Sigmoid colon (tissue), 7 donors: ENCODE data around the gene TEAD4. TPM values are rescaled to one million over a fixed set of nuclear protein-coding genes. Genes with fewer than 3 reads are reported as not detected.

ENCODE experiments used
- DNase-seq: peaks from one replicate; pipeline ENCODE4 v3.0.0-alpha.2; 2019
- H3K27ac ChIP-seq, 4 donors: fragments of 200-600 bp; sonication (generic); one replicate each; pipeline ENCODE4 v1.5.1; 2016 to 2019; ENCODE audit warnings: mild to moderate bottlenecking in 1 of 4
- H3K27me3 ChIP-seq, 3 donors: fragments of 200-600 bp; sonication (generic); one replicate each; pipeline ENCODE4 v1.5.1; 2019; ENCODE audit warnings: mild to moderate bottlenecking in 1 of 3
- H3K36me3 ChIP-seq, 4 donors: fragments of 200-600 bp; sonication (generic); one replicate each; pipeline ENCODE4 v1.5.1; 2016 to 2019
- H3K4me1 ChIP-seq, 4 donors: fragments of 200-600 bp; sonication (generic); one replicate each; pipeline ENCODE4 v1.5.1; 2017 to 2019
- H3K4me3 ChIP-seq, 4 donors: fragments of 200-600 bp; sonication (generic); one replicate each; pipeline ENCODE4 v1.5.1; 2017 to 2019; ENCODE audit warnings: mild to moderate bottlenecking in 2 of 4, moderate library complexity in 1 of 4
- H3K9me3 ChIP-seq, 4 donors: fragments of 200-600 bp in 3 of 4; sonication (generic) in 3 of 4; one replicate each; pipeline versions ENCODE4 v1.5.1 to v1.6.1; 2013 to 2019
- CTCF ChIP-seq, 4 experiments: fragments of 450-650 bp in 3 of 4; fragments of 200-600 bp in 1 of 4; IDR thresholded peaks; one replicate each; pipeline ENCODE4 v1.5.1; 2016 to 2019; ENCODE audit warnings: antibody characterized with exemption in 4 of 4, mild to moderate bottlenecking in 3 of 4, moderate library complexity in 2 of 4
- EP300 ChIP-seq, 4 donors: sonication (generic); formaldehyde crosslinking; IDR thresholded peaks; one replicate each; pipeline ENCODE4 v1.6.1; 2017; ENCODE audit warnings: antibody characterized with exemption in 4 of 4
- POLR2A ChIP-seq, 2 donors: fragments of 450-650 bp; IDR thresholded peaks; one replicate each; pipeline ENCODE4 v1.6.1; 2016; ENCODE audit warnings: antibody characterized with exemption in 2 of 2, mild to moderate bottlenecking in 2 of 2, moderate library complexity in 2 of 2
- POLR2AphosphoS5 ChIP-seq, 4 donors: sonication (generic); formaldehyde crosslinking; IDR thresholded peaks; one replicate each; pipeline ENCODE4 v1.6.1; 2017; ENCODE audit warnings: antibody characterized with exemption in 4 of 4
- WGBS, 2 donors: extraction: QIAGEN DNeasy Blood & Tissue Kit; methylation state at CpG; one replicate each; pipeline ENCODE4 v1.1.7; 2013; 5-methylcytosine and 5-hydroxymethylcytosine counted together
- intact Hi-C: fragments of 100-400 bp; cut with DNase I; formaldehyde crosslinking; loops from one replicate; pipeline ENCODE4 v1.15.1; 2023
- polyA plus RNA-seq, 3 donors: library from polyadenylated mRNA; stranded (reverse); fragments of 200-250 nt; gene quantifications; one replicate each; pipeline ENCODE4 v1.2.3, GENCODE V29; 2013
- total RNA-seq, 4 donors: library from RNA; depleted of rRNA; stranded (reverse); fragments of >200 nt; gene quantifications; one replicate each; pipeline ENCODE4 v1.1.0, GENCODE V29; 2016
- donor health status: healthy with polysubstance abuse.
- donor health status: Bipolar disorder and iron deficiency.
- donor health status: healthy.

TEAD4 gene
- total and polyA plus RNA-seq, 7 donors: 1.6 to 31.2 (median 3.8) TPM

- intact Hi-C loops: no loop called here
These were observed 90.5 kb downstream of the TEAD4 start for GRCh38 chr12:3049611-3050249.

GRCh38 chr12:3054374-3054773 lies 95.2 kb downstream of the TEAD4 start:
- intact Hi-C loops: no loop called here
- peaks cover 0 to 23% (median 18%) of the 10 kb centered on the region in 4 donors for H3K4me1 ChIP-seq
- 78 to 84% methylated on average over 7 of the region's 7 CpGs for WGBS, 2 donors
- H3K4me3 ChIP-seq: no peak overlapping the region
- TF ChIP-seq POLR2A (IDR thresholded peaks at IDR 0.05) (no peak), POLR2AphosphoS5 (IDR thresholded peaks at IDR 0.05) (no peak), EP300 (IDR thresholded peaks at IDR 0.05) (no peak), CTCF (IDR thresholded peaks at IDR 0.05) (no peak)
- DNase-seq: no peak
- no peaks in the 10 kb centered on the region for H3K9me3 ChIP-seq
- H3K27ac ChIP-seq: peak overlapping the region in 2 of 4 donors; percentile 76 to 78
- no peaks in the 10 kb centered on the region for H3K27me3 ChIP-seq
- H3K36me3 ChIP-seq: no peaks in the 10 kb centered on the region

More at GRCh38 chr12:3049611-3050249, 90.5 kb downstream of the TEAD4 start:
- Histone ChIP-seq H3K9me3 (no peaks in the 10 kb centered on the region), H3K36me3 (no peaks in the 10 kb centered on the region), H3K27me3 (no peaks in the 10 kb centered on the region), H3K4me1 (peaks cover 0 to 4% (median 2%) of the 10 kb centered on the region in 4 donors), H3K4me3 (no peak overlapping the region), H3K27ac (no peak overlapping the region)
- TF ChIP-seq POLR2A (IDR thresholded peaks at IDR 0.05) (no peak), POLR2AphosphoS5 (IDR thresholded peaks at IDR 0.05) (peak in 2 of 4 donors; percentile 9 to 18)
- no peak for DNase-seq
- 36 to 41% methylated on average over 11 of the region's 11 CpGs for WGBS, 2 donors

GRCh38 chr12:3055026-3055703 lies 96.0 kb downstream of the TEAD4 start:
- Histone ChIP-seq H3K36me3 (no peaks in the 10 kb centered on the region), H3K9me3 (no peaks in the 10 kb centered on the region), H3K4me1 (peaks cover 0 to 23% (median 18%) of the 10 kb centered on the region in 4 donors), H3K27me3 (no peaks in the 10 kb centered on the region), H3K4me3 (peak overlapping the region in 2 of 4 donors; percentile 6 to 19), H3K27ac (peak overlapping the region in 3 of 4 donors; percentile 64 to 78 (median 76))
- peak; percentile 34 to 79 (median 74) for TF ChIP-seq POLR2AphosphoS5 (IDR thresholded peaks at IDR 0.05)
- no peak for TF ChIP-seq POLR2A (IDR thresholded peaks at IDR 0.05)
- TF ChIP-seq CTCF (IDR thresholded peaks at IDR 0.05): no peak
- TF ChIP-seq EP300 (IDR thresholded peaks at IDR 0.05): peak in 1 of 4 donors; percentile 45
- intact Hi-C loops: no loop called here
- peak; percentile 84 for DNase-seq
- 68 to 69% methylated on average over 12 of the region's 12 CpGs for WGBS, 2 donors

GRCh38 chr12:3055704-3056467 lies 96.7 kb downstream of the TEAD4 start:
- no peaks in the 10 kb centered on the region for H3K27me3 ChIP-seq
- intact Hi-C loops: no loop called here
- no peaks in the 10 kb centered on the region for H3K9me3 ChIP-seq
- peak overlapping the region in 1 of 4 donors; percentile 6 for H3K4me3 ChIP-seq
- H3K4me1 ChIP-seq: peaks cover 0 to 25% (median 18%) of the 10 kb centered on the region in 4 donors
- no peaks in the 10 kb centered on the region for H3K36me3 ChIP-seq
- DNase-seq: no peak
- peak overlapping the region in 3 of 4 donors; percentile 64 to 78 (median 76) for H3K27ac ChIP-seq
- WGBS, 2 donors: 69 to 80% methylated on average over 8 of the region's 8 CpGs
- no peak for TF ChIP-seq CTCF (IDR thresholded peaks at IDR 0.05)
- no peak for TF ChIP-seq POLR2AphosphoS5 (IDR thresholded peaks at IDR 0.05)
- no peak for TF ChIP-seq POLR2A (IDR thresholded peaks at IDR 0.05)
- no peak for TF ChIP-seq EP300 (IDR thresholded peaks at IDR 0.05)

GRCh38 chr12:3061059-3061458 lies 101.9 kb downstream of the TEAD4 start:
- Histone ChIP-seq H3K27ac (no peak overlapping the region), H3K9me3 (peaks cover 0 to 2% (median 0%) of the 10 kb centered on the region in 4 donors), H3K4me3 (no peak overlapping the region), H3K27me3 (no peaks in the 10 kb centered on the region), H3K4me1 (peaks cover 0 to 17% (median 6%) of the 10 kb centered on the region in 4 donors), H3K36me3 (no peaks in the 10 kb centered on the region)
- TF ChIP-seq POLR2AphosphoS5 (IDR thresholded peaks at IDR 0.05) (no peak), EP300 (IDR thresholded peaks at IDR 0.05) (no peak), CTCF (IDR thresholded peaks at IDR 0.05) (no peak), POLR2A (IDR thresholded peaks at IDR 0.05) (no peak)
- 51 to 68% methylated on average over 5 of the region's 5 CpGs for WGBS, 2 donors
- no peak for DNase-seq
- intact Hi-C loops: no loop called here
